Ramos (cell line): ENCODE data around the gene ATCAY.
"Not testable (repeated sequence)": the region's sequence is repeated elsewhere in the genome, so short reads cannot be mapped to it uniquely, and the experiment has no call there.

Source experiments
- in situ Hi-C: fragments of 300-500 bp; cut with MboI; formaldehyde crosslinking; loops from one replicate; pipeline ENCODE4 v1.14.3; 2022; ENCODE audit warnings: low sequenced_read_pairs; ENCODE audit not compliant: unreplicated experiment

The ATCAY gene

DNA sequence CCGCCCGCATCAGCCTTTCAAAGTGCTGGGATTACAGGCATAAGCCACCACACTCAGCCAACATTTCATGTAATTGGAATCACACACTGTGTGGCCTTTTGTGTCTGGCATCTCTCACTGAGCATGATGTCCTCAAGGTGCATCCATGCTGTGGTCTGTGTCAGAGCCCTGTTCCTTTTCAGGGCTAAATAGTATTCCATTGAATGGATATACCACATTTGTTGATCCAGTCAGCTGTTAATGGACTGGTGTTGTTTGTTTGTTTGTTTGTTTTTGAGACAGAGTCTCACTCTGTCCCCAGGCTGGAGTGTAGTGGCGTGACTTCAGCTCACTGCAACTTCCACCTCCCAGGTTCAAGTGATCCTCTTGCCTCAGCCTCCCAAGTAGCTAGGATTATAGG lies 17.9 kb downstream of the ATCAY start:
- in situ Hi-C loops: no loop called here

DNA sequence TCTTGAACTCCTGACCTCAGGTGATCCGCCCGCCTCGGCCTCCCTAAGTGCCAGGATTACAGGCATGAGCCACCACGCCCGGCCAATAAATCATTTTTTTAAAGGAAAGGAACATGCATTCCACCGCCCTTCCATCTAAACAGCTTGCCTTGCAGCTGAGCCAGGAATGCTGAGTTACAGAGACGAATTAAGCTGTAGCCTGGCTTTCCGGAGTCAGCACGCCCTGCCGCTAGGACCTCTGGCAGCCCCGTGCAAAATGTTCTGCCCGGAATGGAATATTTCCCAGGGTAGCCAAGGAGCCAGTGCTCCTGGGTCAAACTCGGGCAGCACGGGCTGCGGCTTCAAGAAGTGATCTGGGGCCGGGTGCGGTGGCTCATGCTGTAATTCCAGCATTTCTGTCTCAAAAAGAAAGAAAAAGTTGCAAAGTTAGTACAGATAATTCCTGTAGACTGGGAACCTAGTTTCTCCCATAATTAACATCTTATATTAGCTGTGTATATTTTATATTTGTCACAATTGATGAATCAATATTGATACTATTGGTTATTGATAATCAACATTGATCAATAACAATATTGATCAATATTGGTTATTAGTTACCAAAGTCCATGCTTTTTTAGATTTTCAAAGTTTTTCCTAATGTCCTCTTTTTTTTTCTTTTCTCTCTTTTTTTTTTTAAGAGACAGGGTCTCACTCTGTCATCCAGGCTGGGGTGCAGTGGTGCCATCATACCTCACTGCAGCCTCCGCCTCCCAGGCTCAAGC lies 19.2 kb downstream of the ATCAY start:
- in situ Hi-C loops: no loop called here

GRCh38 chr19:3902317-3902973 lies 22.0 kb downstream of the ATCAY start:
- in situ Hi-C loops: no loop called here

GRCh38 chr19:3904233-3904632 lies 23.7 kb downstream of the ATCAY start:
- in situ Hi-C loops: no loop called here

GRCh38 chr19:3907626-3908265 lies 27.3 kb downstream of the ATCAY start:
- in situ Hi-C loops: no loop called here

- in situ Hi-C loops: no loop called here
Measured at GRCh38 chr19:3908266-3909054, 28.0 kb downstream of the ATCAY start.

- in situ Hi-C loops: no loop called here
Measured at GRCh38 chr19:3910105-3910504, 29.6 kb downstream of the ATCAY start.

- in situ Hi-C loops: no loop called here
Measured at GRCh38 chr19:3914199-3914598, 33.7 kb downstream of the ATCAY start.

GRCh38 chr19:3916033-3916432 lies 35.5 kb downstream of the ATCAY start:
- in situ Hi-C loops: no loop called here

GRCh38 chr19:3919793-3920192 lies 39.3 kb downstream of the ATCAY start:
- in situ Hi-C loops: no loop called here

- in situ Hi-C loops: no loop called here
Measured at GRCh38 chr19:3923096-3923758, 42.7 kb downstream of the ATCAY start.

- in situ Hi-C loops: no loop called here
Measured at GRCh38 chr19:3923912-3924311, 43.4 kb downstream of the ATCAY start.

GRCh38 chr19:3931041-3931440 lies 50.6 kb downstream of the ATCAY start:
- in situ Hi-C loops: no loop called here

GRCh38 chr19:3932931-3933810 lies 52.7 kb downstream of the ATCAY start, which contains the start of gene NMRK2:
TSS of gene NMRK2 (plus strand) at chr19:3933069. CDS start at chr19:3933672, 603 bp downstream.
- in situ Hi-C loops: no loop called here

DNA sequence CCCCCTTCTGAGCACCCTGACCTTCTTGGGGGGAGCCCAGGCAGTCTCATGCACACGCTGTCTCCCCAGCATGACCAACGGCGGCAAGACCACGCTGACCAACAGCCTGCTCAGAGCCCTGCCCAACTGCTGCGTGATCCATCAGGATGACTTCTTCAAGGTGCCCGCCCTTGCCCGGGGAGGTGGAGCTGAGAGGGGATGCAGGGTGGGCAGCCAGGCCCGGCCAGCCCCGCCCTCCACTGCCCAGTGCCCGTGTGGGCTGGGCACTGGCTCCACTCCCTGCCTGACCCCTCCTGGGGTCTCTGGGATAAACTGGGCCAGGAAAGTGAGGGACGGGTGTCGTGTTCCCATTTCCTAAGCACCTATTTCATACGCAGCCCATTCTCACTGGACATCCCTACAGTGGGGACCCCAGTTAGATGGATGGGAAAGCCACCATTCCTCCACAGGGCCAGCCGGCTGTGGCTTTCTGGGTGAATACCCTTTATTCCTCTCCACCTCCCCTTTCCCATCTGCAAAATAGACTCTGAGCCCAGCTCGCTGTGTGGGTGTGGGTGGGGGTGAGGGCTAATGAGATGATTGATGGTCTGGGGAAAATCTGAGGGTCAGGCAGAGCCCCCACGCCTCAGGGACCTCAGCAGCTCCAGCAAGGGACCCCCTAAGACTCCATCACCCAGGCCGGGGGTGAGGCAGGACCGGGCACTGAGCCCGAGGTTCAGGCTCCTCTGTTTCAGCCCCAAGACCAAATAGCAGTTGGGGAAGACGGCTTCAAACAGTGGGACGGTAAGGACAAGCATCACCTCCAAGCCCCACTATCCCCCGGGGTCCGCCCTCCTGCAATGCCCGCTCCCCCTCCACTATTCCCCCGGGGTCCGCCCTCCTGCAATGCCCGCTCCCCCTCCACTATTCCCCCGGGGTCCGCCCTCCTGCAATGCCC lies 56.3 kb downstream of the ATCAY start:
- in situ Hi-C loops: no loop called here

DNA sequence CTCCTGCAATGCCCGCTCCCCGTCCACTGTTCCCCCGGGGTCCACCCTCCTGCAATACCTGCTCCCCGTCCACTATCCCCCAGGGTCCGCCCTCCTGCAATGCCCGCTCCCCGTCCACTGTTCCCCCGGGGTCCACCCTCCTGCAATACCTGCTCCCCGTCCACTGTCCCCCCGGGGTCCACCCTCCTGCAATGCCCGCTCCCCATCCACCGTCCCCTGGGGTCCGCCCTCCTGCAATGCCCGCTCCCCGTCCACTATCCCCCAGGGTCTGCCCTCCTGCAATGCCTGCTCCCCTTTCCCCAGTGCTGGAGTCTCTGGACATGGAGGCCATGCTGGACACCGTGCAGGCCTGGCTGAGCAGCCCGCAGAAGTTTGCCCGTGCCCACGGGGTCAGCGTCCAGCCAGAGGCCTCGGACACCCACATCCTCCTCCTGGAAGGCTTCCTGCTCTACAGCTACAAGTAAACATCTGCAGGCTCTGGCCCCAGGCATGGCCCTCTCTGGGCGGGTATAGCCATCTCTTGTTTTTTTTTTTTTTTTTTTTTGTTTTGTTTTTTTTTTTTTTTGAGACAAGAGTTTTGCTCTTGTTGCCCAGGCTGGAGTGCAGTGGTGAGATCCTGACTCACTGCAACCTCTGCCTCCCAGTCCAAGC lies 57.9 kb downstream of the ATCAY start:
- in situ Hi-C loops: not testable (repeated sequence)

GRCh38 chr19:3942790-3943409 lies 62.4 kb downstream of the ATCAY start:
- in situ Hi-C loops: no loop called here
